Liver (tissue), 3 donors: ENCODE data around the gene CSKMT.
A peak's percentile ranks its signal among the peaks of the same experiment; 100 is the strongest.

Experiments
- ATF3 ChIP-seq: IDR thresholded peaks from 2 replicates; pipeline ENCODE4 v1.6.1; 2016; ENCODE audit warnings: antibody characterized with exemption
- CTCF ChIP-seq: fragments of 150-350 bp; IDR thresholded peaks from 2 replicates; pipeline ENCODE4 v1.5.1; 2017; ENCODE audit warnings: improper control_type of control experiment, low read depth, low read length; ENCODE audit not compliant: missing input control
- EGR1 ChIP-seq, 2 donors: IDR thresholded peaks; 2 replicates each; pipeline ENCODE4 v1.6.1; 2016 to 2018; ENCODE audit warnings: antibody characterized with exemption in 2 of 2, low read depth in 2 of 2
- GABPA ChIP-seq, 2 donors: IDR thresholded peaks in 1 of 2; conservative IDR thresholded peaks in 1 of 2; 2 replicates each; pipeline ENCODE4 v1.6.1; 2016; ENCODE audit warnings: antibody characterized with exemption in 2 of 2, mild to moderate bottlenecking in 1 of 2, moderate library complexity in 1 of 2
- HNF4G ChIP-seq: IDR thresholded peaks from 2 replicates; pipeline ENCODE4 v1.6.1; 2016; ENCODE audit warnings: antibody characterized with exemption
- JUND ChIP-seq, 2 donors: IDR thresholded peaks; 2 replicates each; pipeline ENCODE4 v1.6.1; 2016; ENCODE audit warnings: antibody characterized with exemption in 2 of 2
- MAX ChIP-seq: IDR thresholded peaks from 2 replicates; pipeline ENCODE4 v1.6.1; 2016; ENCODE audit warnings: antibody characterized with exemption
- RAD21 ChIP-seq, 2 donors: IDR thresholded peaks; 2 replicates each; pipeline ENCODE4 v1.6.1; 2016; ENCODE audit warnings: antibody characterized with exemption in 2 of 2, mild to moderate bottlenecking in 2 of 2
- RXRA ChIP-seq, 2 donors: IDR thresholded peaks; 2 replicates each; pipeline ENCODE4 v1.6.1; 2017 to 2018; ENCODE audit warnings: antibody characterized with exemption in 2 of 2, mild to moderate bottlenecking in 1 of 2
- YY1 ChIP-seq: IDR thresholded peaks from 2 replicates; pipeline ENCODE4 v1.6.1; 2016; ENCODE audit warnings: antibody characterized with exemption, mild to moderate bottlenecking
- TF ChIP-seq, protein P1 (sequence below): IDR thresholded peaks from 2 replicates; pipeline ENCODE4 v1.6.1; 2016; ENCODE audit warnings: antibody characterized with exemption, mild to moderate bottlenecking
- TF ChIP-seq, protein P2 (sequence below): IDR thresholded peaks from 2 replicates; pipeline ENCODE4 v1.6.1; 2016; ENCODE audit warnings: antibody characterized with exemption
- donor health status: healthy.
- donor health status: healthy.

GRCh38 chr11:62709247-62710000, 44.3 kb downstream of the CSKMT start:
- TF ChIP-seq CTCF (no peak), MAX (peak; percentile 57), EGR1 (IDR thresholded peaks at IDR 0.05; ENCODE audit: low read depth in 2 of 2) (no peak), ATF3 (no peak), JUND (IDR thresholded peaks at IDR 0.05) (no peak), YY1 (peak; percentile 100), RXRA (IDR thresholded peaks at IDR 0.05) (peak; percentile 24 to 51), GABPA (IDR thresholded peaks at IDR 0.05 in 1 of 2, conservative IDR thresholded peaks at IDR 0.05 in 1 of 2) (peak; percentile 44 to 81), RAD21 (IDR thresholded peaks at IDR 0.05) (peak in 1 of 2 donors; percentile 8), HNF4G (no peak)
- TF ChIP-seq, protein P1, sequence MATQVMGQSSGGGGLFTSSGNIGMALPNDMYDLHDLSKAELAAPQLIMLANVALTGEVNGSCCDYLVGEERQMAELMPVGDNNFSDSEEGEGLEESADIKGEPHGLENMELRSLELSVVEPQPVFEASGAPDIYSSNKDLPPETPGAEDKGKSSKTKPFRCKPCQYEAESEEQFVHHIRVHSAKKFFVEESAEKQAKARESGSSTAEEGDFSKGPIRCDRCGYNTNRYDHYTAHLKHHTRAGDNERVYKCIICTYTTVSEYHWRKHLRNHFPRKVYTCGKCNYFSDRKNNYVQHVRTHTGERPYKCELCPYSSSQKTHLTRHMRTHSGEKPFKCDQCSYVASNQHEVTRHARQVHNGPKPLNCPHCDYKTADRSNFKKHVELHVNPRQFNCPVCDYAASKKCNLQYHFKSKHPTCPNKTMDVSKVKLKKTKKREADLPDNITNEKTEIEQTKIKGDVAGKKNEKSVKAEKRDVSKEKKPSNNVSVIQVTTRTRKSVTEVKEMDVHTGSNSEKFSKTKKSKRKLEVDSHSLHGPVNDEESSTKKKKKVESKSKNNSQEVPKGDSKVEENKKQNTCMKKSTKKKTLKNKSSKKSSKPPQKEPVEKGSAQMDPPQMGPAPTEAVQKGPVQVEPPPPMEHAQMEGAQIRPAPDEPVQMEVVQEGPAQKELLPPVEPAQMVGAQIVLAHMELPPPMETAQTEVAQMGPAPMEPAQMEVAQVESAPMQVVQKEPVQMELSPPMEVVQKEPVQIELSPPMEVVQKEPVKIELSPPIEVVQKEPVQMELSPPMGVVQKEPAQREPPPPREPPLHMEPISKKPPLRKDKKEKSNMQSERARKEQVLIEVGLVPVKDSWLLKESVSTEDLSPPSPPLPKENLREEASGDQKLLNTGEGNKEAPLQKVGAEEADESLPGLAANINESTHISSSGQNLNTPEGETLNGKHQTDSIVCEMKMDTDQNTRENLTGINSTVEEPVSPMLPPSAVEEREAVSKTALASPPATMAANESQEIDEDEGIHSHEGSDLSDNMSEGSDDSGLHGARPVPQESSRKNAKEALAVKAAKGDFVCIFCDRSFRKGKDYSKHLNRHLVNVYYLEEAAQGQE, result peak; percentile 62
- TF ChIP-seq, protein P2, sequence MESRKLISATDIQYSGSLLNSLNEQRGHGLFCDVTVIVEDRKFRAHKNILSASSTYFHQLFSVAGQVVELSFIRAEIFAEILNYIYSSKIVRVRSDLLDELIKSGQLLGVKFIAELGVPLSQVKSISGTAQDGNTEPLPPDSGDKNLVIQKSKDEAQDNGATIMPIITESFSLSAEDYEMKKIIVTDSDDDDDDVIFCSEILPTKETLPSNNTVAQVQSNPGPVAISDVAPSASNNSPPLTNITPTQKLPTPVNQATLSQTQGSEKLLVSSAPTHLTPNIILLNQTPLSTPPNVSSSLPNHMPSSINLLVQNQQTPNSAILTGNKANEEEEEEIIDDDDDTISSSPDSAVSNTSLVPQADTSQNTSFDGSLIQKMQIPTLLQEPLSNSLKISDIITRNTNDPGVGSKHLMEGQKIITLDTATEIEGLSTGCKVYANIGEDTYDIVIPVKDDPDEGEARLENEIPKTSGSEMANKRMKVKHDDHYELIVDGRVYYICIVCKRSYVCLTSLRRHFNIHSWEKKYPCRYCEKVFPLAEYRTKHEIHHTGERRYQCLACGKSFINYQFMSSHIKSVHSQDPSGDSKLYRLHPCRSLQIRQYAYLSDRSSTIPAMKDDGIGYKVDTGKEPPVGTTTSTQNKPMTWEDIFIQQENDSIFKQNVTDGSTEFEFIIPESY, result peak; percentile 85
